Small intestine (tissue), 7 donors: ENCODE data around the gene DCLK3. TPM values are rescaled to one million over a fixed set of nuclear protein-coding genes. Genes with fewer than 3 reads are reported as not detected.

Source experiments
- DNase-seq, 2 donors: peaks; one replicate each; pipeline versions ENCODE4 v3.0.0 to v3.0.0-alpha.2; 2013
- FAIRE-seq: peaks from 2 replicates; lab custom pipeline; 2012; peaks lifted over from hg19 to GRCh38; lab: Jason Lieb, UNC
- H3K27ac ChIP-seq, 3 donors: one replicate each; pipeline ENCODE4 v1.5.1; 2013; ENCODE audit warnings: low read length in 2 of 3, mild to moderate bottlenecking in 2 of 3, control low read depth in 1 of 3, inconsistent platforms in 1 of 3, low read depth in 1 of 3, moderate library complexity in 1 of 3
- H3K27me3 ChIP-seq, 3 donors: one replicate each; pipeline ENCODE4 v1.6.1; 2013; ENCODE audit warnings: low read length in 3 of 3, inconsistent platforms in 1 of 3; ENCODE audit not compliant: control insufficient read depth in 3 of 3, insufficient read depth in 3 of 3
- H3K36me3 ChIP-seq, 3 donors: one replicate each; pipeline ENCODE4 v1.6.1; 2013; ENCODE audit warnings: low read length in 3 of 3, inconsistent platforms in 1 of 3, low read depth in 1 of 3, mild to moderate bottlenecking in 1 of 3, moderate library complexity in 1 of 3; ENCODE audit not compliant: control insufficient read depth in 3 of 3, insufficient read depth in 2 of 3
- H3K4me1 ChIP-seq, 3 donors: one replicate each; pipeline ENCODE4 v1.6.1; 2013; ENCODE audit warnings: low read length in 2 of 3, inconsistent platforms in 1 of 3, low read depth in 1 of 3, mild to moderate bottlenecking in 1 of 3, moderate library complexity in 1 of 3; ENCODE audit not compliant: control insufficient read depth in 3 of 3, insufficient read depth in 2 of 3
- H3K4me3 ChIP-seq, 3 donors: one replicate each; pipeline ENCODE4 v1.5.1; 2013; ENCODE audit warnings: low read length in 3 of 3, control low read depth in 1 of 3, inconsistent platforms in 1 of 3, low read depth in 1 of 3, mild to moderate bottlenecking in 1 of 3, moderate library complexity in 1 of 3
- H3K9me3 ChIP-seq, 2 donors: one replicate each; pipeline ENCODE4 v1.6.1; 2013; ENCODE audit warnings: low read depth in 1 of 2, low read length in 1 of 2; ENCODE audit not compliant: control insufficient read depth in 2 of 2, insufficient read depth in 1 of 2
- WGBS, 3 donors: extraction: QIAGEN DNeasy Blood & Tissue Kit; methylation state at CpG; one replicate each; pipeline ENCODE4 v1.1.7; 2013; 5-methylcytosine and 5-hydroxymethylcytosine counted together
- polyA plus RNA-seq, 4 donors: library from polyadenylated mRNA; stranded (reverse) in 3 of 4; unstranded in 1 of 4; fragments of 200-250 nt in 3 of 4; fragments of 120-200 nt in 1 of 4; gene quantifications; one replicate each; pipeline versions ENCODE4 v1.2.1 to v1.2.3, GENCODE V29; 2013
- donor health status: healthy with polysubstance abuse.
- donor health status: control.
- donor health status: control.
- donor health status: Bipolar disorder and iron deficiency.
- donor health status: healthy.

The DCLK3 gene
- polyA plus RNA-seq, 4 donors, result 0.24 to 0.31 (median 0.27) TPM; not detected in 1

GRCh38 chr3:36776436-36776835, 12.1 kb upstream of the DCLK3 start:
- H3K9me3 ChIP-seq, result no peaks in the 10 kb centered on the region
- no peak overlapping the region for H3K4me3 ChIP-seq
- WGBS, 3 donors, result 46 to 56% (median 47%) methylated on average over 2 of the region's 2 CpGs
- H3K4me1 ChIP-seq, result no peaks in the 10 kb centered on the region
- peaks cover 0 to 1% (median 0%) of the 10 kb centered on the region in 3 donors for H3K27me3 ChIP-seq
- no peak for DNase-seq
- no peak overlapping the region for H3K27ac ChIP-seq
- FAIRE-seq, result no peak
- H3K36me3 ChIP-seq, result no peaks in the 10 kb centered on the region

- Histone ChIP-seq H3K27ac (no peak overlapping the region), H3K4me1 (no peaks in the 10 kb centered on the region), H3K36me3 (no peaks in the 10 kb centered on the region), H3K27me3 (peaks cover 0 to 11% (median 0%) of the 10 kb centered on the region in 3 donors), H3K9me3 (no peaks in the 10 kb centered on the region), H3K4me3 (no peak overlapping the region)
- DNase-seq (no peak), FAIRE-seq (no peak)
- 58 to 73% (median 70%) methylated on average over 3 of the region's 3 CpGs for WGBS, 3 donors
Observed at GRCh38 chr3:36774052-36774451, 9.7 kb upstream of the DCLK3 start.

DNA sequence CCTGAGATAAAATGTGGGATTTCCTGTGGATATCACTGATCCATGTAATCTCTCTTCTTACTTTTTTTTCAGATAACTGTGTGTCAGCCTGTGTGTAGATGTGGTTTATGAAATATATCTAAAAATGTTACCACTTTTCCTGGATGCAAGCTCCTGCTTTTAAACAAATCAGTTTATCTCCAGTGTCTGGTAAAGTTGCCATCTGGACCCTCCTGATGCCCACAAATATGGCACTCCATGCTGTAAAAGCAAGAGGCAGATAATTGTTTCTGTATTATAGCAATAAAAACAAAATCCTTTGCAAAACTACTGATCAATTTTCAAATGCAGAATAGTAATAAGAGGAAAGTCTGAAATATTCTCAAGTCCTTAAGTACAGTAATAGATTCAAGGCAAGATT, 7.6 kb upstream of the DCLK3 start:
- peaks cover 0 to 11% (median 0%) of the 10 kb centered on the region in 3 donors for H3K27me3 ChIP-seq
- FAIRE-seq (no peak), DNase-seq (no peak)
- no peaks in the 10 kb centered on the region for H3K9me3 ChIP-seq
- no peaks in the 10 kb centered on the region for H3K36me3 ChIP-seq
- no peaks in the 10 kb centered on the region for H3K4me1 ChIP-seq
- H3K27ac ChIP-seq, result no peak overlapping the region
- no peak overlapping the region for H3K4me3 ChIP-seq

DNA sequence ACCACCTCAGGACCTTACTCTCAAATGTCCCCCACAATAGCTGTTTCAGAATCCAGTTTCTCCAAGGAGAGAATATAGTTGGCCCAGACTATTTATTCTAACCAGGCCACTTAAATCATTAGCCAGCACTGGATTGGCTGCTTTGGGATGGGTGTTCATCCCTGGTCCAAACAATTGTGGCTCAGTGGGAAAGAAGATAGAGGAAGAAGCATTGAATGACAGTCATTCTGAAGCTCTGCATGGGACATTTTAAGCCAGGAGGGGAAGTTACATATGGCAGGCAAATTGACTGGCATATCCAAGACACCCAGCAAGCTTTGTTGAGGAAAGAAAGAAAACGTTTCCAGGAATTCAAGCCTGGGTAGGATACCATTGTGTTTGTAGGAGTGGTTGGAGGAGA, 5.6 kb upstream of the DCLK3 start:
- WGBS, 3 donors, result 60 to 85% (median 62%) methylated on average over 1 of the region's 1 CpG
- H3K4me1 ChIP-seq, result no peaks in the 10 kb centered on the region
- FAIRE-seq (no peak), DNase-seq (no peak)
- peaks cover 0 to 17% (median 1%) of the 10 kb centered on the region in 3 donors for H3K27me3 ChIP-seq
- no peaks in the 10 kb centered on the region for H3K36me3 ChIP-seq
- no peak overlapping the region for H3K27ac ChIP-seq
- H3K4me3 ChIP-seq, result no peak overlapping the region
- H3K9me3 ChIP-seq, result no peaks in the 10 kb centered on the region

DNA sequence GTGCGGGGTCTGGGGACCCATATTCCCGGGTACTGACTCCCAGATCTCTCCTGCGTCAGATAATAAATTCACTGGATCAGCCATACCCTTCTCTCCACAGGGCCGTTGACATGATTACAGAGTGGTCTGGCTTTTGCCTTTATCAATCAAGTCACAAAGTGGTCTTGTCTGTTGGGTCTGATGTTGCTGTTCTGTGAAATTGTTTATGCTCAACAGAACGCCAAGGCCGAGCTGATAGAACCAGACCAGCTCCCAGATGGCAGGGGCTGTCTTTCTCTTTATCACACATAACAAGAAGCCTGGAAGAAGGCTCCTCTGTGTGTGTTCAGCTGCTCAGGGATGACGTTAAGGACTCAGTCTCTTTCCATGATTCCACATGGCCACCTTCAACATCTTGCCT, 751 bp upstream of the DCLK3 start:
- Histone ChIP-seq H3K27me3 (peaks cover 3 to 43% (median 20%) of the 10 kb centered on the region in 3 donors), H3K9me3 (peaks cover 0 to 3% of the 10 kb centered on the region in 2 donors), H3K4me3 (no peak overlapping the region), H3K27ac (no peak overlapping the region), H3K4me1 (peaks cover 0 to 2% (median 0%) of the 10 kb centered on the region in 3 donors), H3K36me3 (no peaks in the 10 kb centered on the region)
- DNase-seq (no peak), FAIRE-seq (no peak)
- WGBS, 3 donors, result 68 to 74% (median 73%) methylated on average over 7 of the region's 7 CpGs

DNA sequence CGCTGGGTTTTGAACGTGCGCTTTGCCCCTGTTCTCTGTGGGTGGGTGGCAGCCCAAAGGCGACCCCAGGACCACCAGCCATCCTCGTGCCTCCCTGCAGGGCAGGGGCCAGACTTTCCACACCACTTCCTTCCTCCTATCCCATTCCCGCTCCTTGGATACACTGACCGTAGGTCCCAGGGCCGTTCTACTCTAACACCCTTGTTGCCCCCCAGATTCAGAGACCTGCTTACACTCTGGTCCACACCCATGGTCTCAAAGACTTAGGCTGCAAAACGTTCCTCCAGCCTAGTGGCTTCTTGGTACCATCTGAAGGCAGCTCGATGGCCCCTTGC, 318 bp upstream of the DCLK3 start:
- peaks cover 0 to 2% (median 0%) of the 10 kb centered on the region in 3 donors for H3K4me1 ChIP-seq
- H3K36me3 ChIP-seq, result no peaks in the 10 kb centered on the region
- H3K27me3 ChIP-seq, result peaks cover 3 to 43% (median 20%) of the 10 kb centered on the region in 3 donors
- 28 to 38% (median 35%) methylated on average over 8 to 10 of the region's 10 CpGs for WGBS, 3 donors
- DNase-seq, result no peak
- no peak overlapping the region for H3K27ac ChIP-seq
- peaks cover 0 to 3% of the 10 kb centered on the region in 2 donors for H3K9me3 ChIP-seq
- no peak for FAIRE-seq
- H3K4me3 ChIP-seq, result peak overlapping the region in 1 of 3 donors; percentile 59

- peak overlapping the region in 1 of 3 donors; percentile 59 for H3K4me3 ChIP-seq
- peaks cover 0 to 3% of the 10 kb centered on the region in 2 donors for H3K9me3 ChIP-seq
- no peak for DNase-seq
- no peak for FAIRE-seq
- WGBS, 3 donors, result 49 to 68% (median 59%) methylated on average over 10 of the region's 10 CpGs
- peaks cover 0 to 2% (median 0%) of the 10 kb centered on the region in 3 donors for H3K4me1 ChIP-seq
- no peak overlapping the region for H3K27ac ChIP-seq
- H3K27me3 ChIP-seq, result peaks cover 3 to 45% (median 20%) of the 10 kb centered on the region in 3 donors
- H3K36me3 ChIP-seq, result no peaks in the 10 kb centered on the region
Observed at GRCh38 chr3:36762918-36763849, 1.2 kb downstream of the DCLK3 start.

- WGBS, 3 donors, result 83 to 87% (median 83%) methylated on average over 3 of the region's 3 CpGs
- Histone ChIP-seq H3K4me3 (no peak overlapping the region), H3K27ac (no peak overlapping the region), H3K4me1 (peaks cover 0 to 2% (median 0%) of the 10 kb centered on the region in 3 donors), H3K36me3 (no peaks in the 10 kb centered on the region), H3K9me3 (peaks cover 0 to 3% of the 10 kb centered on the region in 2 donors), H3K27me3 (peaks cover 3 to 49% (median 20%) of the 10 kb centered on the region in 3 donors)
- FAIRE-seq (no peak), DNase-seq (no peak)
Observed at GRCh38 chr3:36761779-36762178, 2.6 kb downstream of the DCLK3 start.
